HCT116 (cell line): ENCODE data around the gene GAGE12G.
"Not testable (repeated sequence)": the region's sequence is repeated elsewhere in the genome, so short reads cannot be mapped to it uniquely, and the experiment has no call there.

ENCODE experiments used
- ELF1 ChIP-seq: IDR thresholded peaks from 2 replicates; pipeline ENCODE4 v1.6.1; 2012; ENCODE audit warnings: low read depth, borderline replicate concordance
- EZH2 ChIP-seq: fragments of 200-600 bp; sonication (generic); IDR thresholded peaks from 2 replicates; pipeline ENCODE4 v1.6.1; 2017; ENCODE audit warnings: antibody characterized with exemption, mixed run types
- POLR2A ChIP-seq: IDR thresholded peaks from 2 replicates; pipeline ENCODE4 v1.7.0; 2011; ENCODE audit warnings: borderline replicate concordance; ENCODE audit not compliant: insufficient read depth, insufficient read length; ENCODE audit errors: extremely low read depth
- POLR2AphosphoS5 ChIP-seq: IDR thresholded peaks from 2 replicates; pipeline ENCODE4 v1.6.1; 2011; ENCODE audit warnings: mild to moderate bottlenecking, low read depth, low read length, moderate library complexity
- RAD21 ChIP-seq: IDR thresholded peaks from 2 replicates; pipeline ENCODE4 v1.6.1; 2012; ENCODE audit warnings: low read depth, mild to moderate bottlenecking
- TCF7L2 ChIP-seq: IDR thresholded peaks from 2 replicates; pipeline ENCODE4 v1.7.0; 2011; ENCODE audit warnings: borderline replicate concordance, inconsistent platforms; ENCODE audit not compliant: insufficient read depth, insufficient read length; ENCODE audit errors: extremely low read depth
- YY1 ChIP-seq: IDR thresholded peaks from 2 replicates; pipeline ENCODE4 v1.6.1; 2011; ENCODE audit warnings: low read length, low read depth, moderate library complexity, mild to moderate bottlenecking; ENCODE audit not compliant: insufficient replicate concordance; ENCODE audit errors: extremely low read depth
- ZNF274 ChIP-seq: fragments of 200-500 bp; sonication (Bioruptor generic); IDR thresholded peaks from 2 replicates; pipeline ENCODE4 v1.6.1; 2014; ENCODE audit warnings: mild to moderate bottlenecking, low read depth, low read length, inconsistent platforms
- TF ChIP-seq, protein P1 (sequence below), 3 experiments: fragments of 200-600 bp in 1 of 3; sonication (generic) in 1 of 3; IDR thresholded peaks in 2 of 3; conservative IDR thresholded peaks in 1 of 3; 2 replicates each; pipeline ENCODE4 v1.5.1; 2012 to 2017; ENCODE audit warnings: low read depth in 2 of 3, low read length in 2 of 3, antibody characterized with exemption in 1 of 3, borderline replicate concordance in 1 of 3, control low read depth in 1 of 3, mild to moderate bottlenecking in 1 of 3, mixed read lengths in 1 of 3, mixed run types in 1 of 3, moderate library complexity in 1 of 3; ENCODE audit not compliant: insufficient read depth in 1 of 3
- TF ChIP-seq, protein P2 (sequence below): IDR thresholded peaks from 2 replicates; pipeline ENCODE4 v1.6.1; 2011; ENCODE audit warnings: mild to moderate bottlenecking, low read length, moderate library complexity; ENCODE audit not compliant: insufficient replicate concordance; ENCODE audit errors: extremely low read depth

DNA sequence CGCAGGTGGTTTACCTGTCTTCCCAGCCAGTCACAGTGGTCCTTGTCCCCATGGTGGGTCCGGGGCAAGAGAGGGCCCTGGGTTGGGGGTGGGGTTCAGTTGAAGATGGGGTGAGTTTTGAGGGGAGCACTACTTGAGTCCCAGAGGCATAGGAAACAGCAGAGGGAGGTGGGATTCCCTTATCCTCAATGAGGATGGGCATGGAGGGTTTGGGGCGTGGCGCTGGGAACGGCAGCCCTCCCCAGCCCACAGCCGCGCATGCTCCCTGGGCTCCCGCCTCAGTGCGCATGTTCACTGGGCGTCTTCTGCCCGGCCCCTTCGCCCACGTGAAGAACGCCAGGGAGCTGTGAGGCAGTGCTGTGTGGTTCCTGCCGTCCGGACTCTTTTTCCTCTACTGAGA, 19.0 kb downstream of the GAGE12G start, which contains the start of gene GAGE2A:
- TF ChIP-seq, protein P1, sequence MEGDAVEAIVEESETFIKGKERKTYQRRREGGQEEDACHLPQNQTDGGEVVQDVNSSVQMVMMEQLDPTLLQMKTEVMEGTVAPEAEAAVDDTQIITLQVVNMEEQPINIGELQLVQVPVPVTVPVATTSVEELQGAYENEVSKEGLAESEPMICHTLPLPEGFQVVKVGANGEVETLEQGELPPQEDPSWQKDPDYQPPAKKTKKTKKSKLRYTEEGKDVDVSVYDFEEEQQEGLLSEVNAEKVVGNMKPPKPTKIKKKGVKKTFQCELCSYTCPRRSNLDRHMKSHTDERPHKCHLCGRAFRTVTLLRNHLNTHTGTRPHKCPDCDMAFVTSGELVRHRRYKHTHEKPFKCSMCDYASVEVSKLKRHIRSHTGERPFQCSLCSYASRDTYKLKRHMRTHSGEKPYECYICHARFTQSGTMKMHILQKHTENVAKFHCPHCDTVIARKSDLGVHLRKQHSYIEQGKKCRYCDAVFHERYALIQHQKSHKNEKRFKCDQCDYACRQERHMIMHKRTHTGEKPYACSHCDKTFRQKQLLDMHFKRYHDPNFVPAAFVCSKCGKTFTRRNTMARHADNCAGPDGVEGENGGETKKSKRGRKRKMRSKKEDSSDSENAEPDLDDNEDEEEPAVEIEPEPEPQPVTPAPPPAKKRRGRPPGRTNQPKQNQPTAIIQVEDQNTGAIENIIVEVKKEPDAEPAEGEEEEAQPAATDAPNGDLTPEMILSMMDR (IDR thresholded peaks at IDR 0.05 in 2 of 3, conservative IDR thresholded peaks at IDR 0.05 in 1 of 3; ENCODE audit: borderline replicate concordance in 1 of 3, insufficient read depth in 1 of 3, low read depth in 2 of 3, low read length in 2 of 3), result not testable (repeated sequence)
- not testable (repeated sequence) for TF ChIP-seq POLR2AphosphoS5, ZNF274, RAD21, ELF1, POLR2A, TCF7L2, YY1, EZH2
- TF ChIP-seq, protein P2, sequence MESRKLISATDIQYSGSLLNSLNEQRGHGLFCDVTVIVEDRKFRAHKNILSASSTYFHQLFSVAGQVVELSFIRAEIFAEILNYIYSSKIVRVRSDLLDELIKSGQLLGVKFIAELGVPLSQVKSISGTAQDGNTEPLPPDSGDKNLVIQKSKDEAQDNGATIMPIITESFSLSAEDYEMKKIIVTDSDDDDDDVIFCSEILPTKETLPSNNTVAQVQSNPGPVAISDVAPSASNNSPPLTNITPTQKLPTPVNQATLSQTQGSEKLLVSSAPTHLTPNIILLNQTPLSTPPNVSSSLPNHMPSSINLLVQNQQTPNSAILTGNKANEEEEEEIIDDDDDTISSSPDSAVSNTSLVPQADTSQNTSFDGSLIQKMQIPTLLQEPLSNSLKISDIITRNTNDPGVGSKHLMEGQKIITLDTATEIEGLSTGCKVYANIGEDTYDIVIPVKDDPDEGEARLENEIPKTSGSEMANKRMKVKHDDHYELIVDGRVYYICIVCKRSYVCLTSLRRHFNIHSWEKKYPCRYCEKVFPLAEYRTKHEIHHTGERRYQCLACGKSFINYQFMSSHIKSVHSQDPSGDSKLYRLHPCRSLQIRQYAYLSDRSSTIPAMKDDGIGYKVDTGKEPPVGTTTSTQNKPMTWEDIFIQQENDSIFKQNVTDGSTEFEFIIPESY, result not testable (repeated sequence)
